ENCODE results near the gene CPS1.

CPS1 gene

GRCh38 chr2:210556329-210556980 lies at the start of gene CPS1:
Gene CPS1, plus strand, starts transcription at chr2:210556599. Its CDS starts 135 bp downstream, at chr2:210556734.
- no peak for DNase-seq

- DNase-seq = no peak
These were observed 40.5 kb upstream of the CPS1 start for GRCh38 chr2:210515911-210516310.

- DNase-seq = no peak
These were observed 39.1 kb upstream of the CPS1 start for GRCh38 chr2:210517264-210517663.

GRCh38 chr2:210519594-210519993 lies 36.8 kb upstream of the CPS1 start:
- DNase-seq = no peak

- no peak for DNase-seq
These were observed 34.0 kb upstream of the CPS1 start for GRCh38 chr2:210522399-210522798.

- DNase-seq = no peak
These were observed 32.6 kb upstream of the CPS1 start for GRCh38 chr2:210523650-210524289.

- DNase-seq = no peak
These were observed 31.9 kb upstream of the CPS1 start for GRCh38 chr2:210524533-210524932.

GRCh38 chr2:210527286-210527685 lies 29.1 kb upstream of the CPS1 start:
- no peak for DNase-seq

- DNase-seq = no peak
These were observed 27.7 kb upstream of the CPS1 start for GRCh38 chr2:210528716-210529115.

GRCh38 chr2:210531050-210531449 lies 25.3 kb upstream of the CPS1 start:
- no peak for DNase-seq

- DNase-seq = no peak
These were observed 24.9 kb upstream of the CPS1 start for GRCh38 chr2:210531482-210531881.

GRCh38 chr2:210533389-210533788 lies 23.0 kb upstream of the CPS1 start:
- DNase-seq = no peak

GRCh38 chr2:210534879-210535278 lies 21.5 kb upstream of the CPS1 start:
- DNase-seq = no peak

GRCh38 chr2:210536973-210537650 lies 19.3 kb upstream of the CPS1 start:
- DNase-seq = no peak

- DNase-seq = no peak
These were observed 17.4 kb upstream of the CPS1 start for GRCh38 chr2:210539035-210539434.

- no peak for DNase-seq
These were observed 16.6 kb upstream of the CPS1 start for GRCh38 chr2:210539578-210540416.

- DNase-seq = no peak
These were observed 15.9 kb upstream of the CPS1 start for GRCh38 chr2:210540471-210540870.

- DNase-seq = no peak
These were observed 15.5 kb upstream of the CPS1 start for GRCh38 chr2:210540900-210541289.

- no peak for DNase-seq
These were observed 15.0 kb upstream of the CPS1 start for GRCh38 chr2:210541290-210541902.

- no peak for DNase-seq
These were observed 12.3 kb upstream of the CPS1 start for GRCh38 chr2:210544007-210544590.

- DNase-seq = no peak
These were observed 11.6 kb upstream of the CPS1 start for GRCh38 chr2:210544831-210545230.

GRCh38 chr2:210546424-210547208 lies 9.8 kb upstream of the CPS1 start:
- DNase-seq = no peak
